Astrocyte (in vitro differentiated cells and primary cell): ENCODE results near the gene PALLD.

Experiments used
- EZH2 ChIP-seq: IDR thresholded peaks from 2 replicates; pipeline ENCODE4 v1.6.1; 2012; ENCODE audit warnings: mild to moderate bottlenecking, low read length, inconsistent platforms; ENCODE audit not compliant: insufficient read depth
- TF ChIP-seq, protein P1 (sequence below): IDR thresholded peaks from 2 replicates; pipeline ENCODE4 v1.5.1; 2011; ENCODE audit warnings: low read depth, mild to moderate bottlenecking, inconsistent platforms, low read length, moderate library complexity; ENCODE audit not compliant: insufficient read depth

DNA sequence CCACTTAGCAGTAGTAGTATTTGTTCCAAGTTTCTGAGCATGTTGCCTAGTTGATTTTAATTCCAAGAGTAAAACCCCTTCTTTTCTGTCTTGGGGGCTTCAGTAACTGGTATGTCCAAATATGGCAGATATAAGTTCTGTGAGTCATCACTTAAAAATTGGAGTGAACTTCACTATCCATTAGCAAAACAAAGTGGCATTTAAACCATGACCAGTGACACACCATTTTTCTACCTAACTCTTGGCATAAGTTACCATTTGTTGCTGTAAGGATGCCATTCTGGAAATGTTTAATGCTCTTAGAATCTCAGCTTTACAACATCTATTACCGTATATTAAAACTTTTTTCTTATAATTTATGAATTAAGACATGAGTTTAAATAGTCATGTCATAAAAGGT is 411.2 kb downstream of the PALLD start:
- TF ChIP-seq, protein P1, sequence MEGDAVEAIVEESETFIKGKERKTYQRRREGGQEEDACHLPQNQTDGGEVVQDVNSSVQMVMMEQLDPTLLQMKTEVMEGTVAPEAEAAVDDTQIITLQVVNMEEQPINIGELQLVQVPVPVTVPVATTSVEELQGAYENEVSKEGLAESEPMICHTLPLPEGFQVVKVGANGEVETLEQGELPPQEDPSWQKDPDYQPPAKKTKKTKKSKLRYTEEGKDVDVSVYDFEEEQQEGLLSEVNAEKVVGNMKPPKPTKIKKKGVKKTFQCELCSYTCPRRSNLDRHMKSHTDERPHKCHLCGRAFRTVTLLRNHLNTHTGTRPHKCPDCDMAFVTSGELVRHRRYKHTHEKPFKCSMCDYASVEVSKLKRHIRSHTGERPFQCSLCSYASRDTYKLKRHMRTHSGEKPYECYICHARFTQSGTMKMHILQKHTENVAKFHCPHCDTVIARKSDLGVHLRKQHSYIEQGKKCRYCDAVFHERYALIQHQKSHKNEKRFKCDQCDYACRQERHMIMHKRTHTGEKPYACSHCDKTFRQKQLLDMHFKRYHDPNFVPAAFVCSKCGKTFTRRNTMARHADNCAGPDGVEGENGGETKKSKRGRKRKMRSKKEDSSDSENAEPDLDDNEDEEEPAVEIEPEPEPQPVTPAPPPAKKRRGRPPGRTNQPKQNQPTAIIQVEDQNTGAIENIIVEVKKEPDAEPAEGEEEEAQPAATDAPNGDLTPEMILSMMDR: no peak
- TF ChIP-seq EZH2: no peak
